SK-N-MC (cell line): Measurements from ENCODE around the gene RASGRP3.
"Not testable (repeated sequence)": the region's sequence is repeated elsewhere in the genome, so short reads cannot be mapped to it uniquely, and the experiment has no call there.

Experiments used
- EZH2 ChIP-seq: fragments of 200-600 bp; sonication (generic); IDR thresholded peaks from one replicate; pipeline ENCODE4 v1.6.1; 2017; ENCODE audit warnings: antibody characterized with exemption
- FOXP2 ChIP-seq: optimal IDR thresholded peaks from 2 replicates; pipeline ENCODE3; 2011; ENCODE audit warnings: mild to moderate bottlenecking, moderate library complexity; ENCODE audit not compliant: insufficient read depth; ENCODE audit errors: extremely low read length, control extremely low read depth
- POLR2AphosphoS5 ChIP-seq: IDR thresholded peaks from 2 replicates; pipeline ENCODE4 v1.6.1; 2012; ENCODE audit warnings: mild to moderate bottlenecking, low read depth, low read length, borderline replicate concordance

DNA sequence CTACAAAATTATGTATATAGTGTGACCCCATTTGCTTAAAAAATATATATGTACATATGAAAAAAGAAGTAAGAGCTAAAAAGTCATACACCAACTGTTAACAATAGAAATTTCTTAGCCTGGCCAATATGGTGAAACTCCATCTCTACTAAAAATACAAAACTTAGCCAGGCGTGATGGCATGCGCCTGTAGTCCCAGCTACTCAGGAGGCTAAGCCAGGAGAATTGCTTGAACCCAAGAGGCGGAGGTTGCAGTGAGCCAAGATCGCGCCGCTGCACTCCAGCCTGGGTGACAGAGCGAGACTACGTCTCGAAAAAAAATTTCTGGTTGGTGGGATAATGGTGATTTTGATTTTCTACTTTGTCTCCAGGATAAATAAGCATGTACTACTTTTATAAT, 34.4 kb upstream of the RASGRP3 start:
- not testable (repeated sequence) for TF ChIP-seq POLR2AphosphoS5, EZH2, FOXP2
